SK-N-SH (cell line): Measurements from ENCODE around the gene SAMD4A. TPM values are rescaled to one million over a fixed set of nuclear protein-coding genes. Genes with fewer than 3 reads are reported as not detected.

Source experiments
- CTCF ChIA-PET: fragments of 300-600, 350-600 bp; formaldehyde crosslinking; extraction: SDS; loops from one replicate; lab custom pipeline; 2021; lab: Yijun Ruan, JAX
- POLR2A ChIA-PET: fragments of 350-600 bp; sonication (Branson Sonifier 250); formaldehyde crosslinking; extraction: SDS; loops from one replicate; lab custom pipeline; 2020; ENCODE audit warnings: antibody characterized with exemption, inconsistent platforms; lab: Yijun Ruan, JAX
- DNase-seq: peaks from one replicate; pipeline ENCODE4 v3.0.0; 2012
- H2AFZ ChIP-seq: fragments of 200-600 bp; sonication (generic); 2 replicates; pipeline ENCODE4 v1.8.1; 2016; ENCODE audit warnings: antibody characterized with exemption, mild to moderate bottlenecking, low read depth
- H3F3A ChIP-seq: fragments of 200-600 bp; sonication (generic); replicated peaks from 2 replicates; pipeline ENCODE3; 2016; ENCODE audit warnings: antibody characterized with exemption, mild to moderate bottlenecking; ENCODE audit not compliant: insufficient read depth
- H3K27ac ChIP-seq, 2 experiments: fragments of 200-500 bp in 1 of 2; fragments of 200-600 bp in 1 of 2; sonication (Bioruptor generic) in 1 of 2; sonication (generic), shearing (Covaris generic) in 1 of 2; 2 replicates each; pipeline versions ENCODE4 v1.5.1 to v1.6.1; 2014 to 2016; ENCODE audit warnings: low read depth in 2 of 2, inconsistent platforms in 1 of 2, low read length in 1 of 2, mild to moderate bottlenecking in 1 of 2, mixed read lengths in 1 of 2
- H3K27me3 ChIP-seq: fragments of 200-600 bp; sonication (generic), shearing (Covaris generic); 2 replicates; pipeline ENCODE4 v1.6.1; 2016; ENCODE audit warnings: mixed run types; ENCODE audit not compliant: insufficient read depth
- H3K36me3 ChIP-seq, 2 experiments: fragments of 200-500 bp in 1 of 2; fragments of 200-600 bp in 1 of 2; sonication (Bioruptor generic) in 1 of 2; sonication (generic) in 1 of 2; replicated peaks in 1 of 2; 2 replicates each; pipeline versions ENCODE3 to v1.5.1; 2014 to 2016; ENCODE audit warnings: low read length in 1 of 2, mild to moderate bottlenecking in 1 of 2; ENCODE audit not compliant: insufficient read depth in 2 of 2, control insufficient read depth in 1 of 2
- H3K4me1 ChIP-seq, 2 experiments: fragments of 200-500 bp in 1 of 2; fragments of 200-600 bp in 1 of 2; sonication (Bioruptor generic) in 1 of 2; sonication (generic), shearing (Covaris generic) in 1 of 2; 2 replicates each; pipeline versions ENCODE4 v1.5.1 to v1.6.1; 2014 to 2016; ENCODE audit warnings: low read depth in 1 of 2, low read length in 1 of 2, mixed run types in 1 of 2; ENCODE audit not compliant: insufficient read depth in 2 of 2, control insufficient read depth in 1 of 2
- H3K4me2 ChIP-seq: fragments of 200-600 bp; sonication (generic), shearing (Covaris generic); 2 replicates; pipeline ENCODE4 v1.6.1; 2017; ENCODE audit warnings: mixed run types
- H3K4me3 ChIP-seq, 2 experiments: fragments of 200-500 bp in 1 of 2; fragments of 200-600 bp in 1 of 2; sonication (Bioruptor generic) in 1 of 2; sonication (generic), shearing (Covaris generic) in 1 of 2; 2 replicates each; pipeline versions ENCODE4 v1.5.1 to v1.8.1; 2014 to 2016; ENCODE audit warnings: low read depth in 2 of 2, inconsistent platforms in 1 of 2, low read length in 1 of 2, mild to moderate bottlenecking in 1 of 2, mixed read lengths in 1 of 2, moderate library complexity in 1 of 2
- H3K79me2 ChIP-seq: fragments of 200-600 bp; sonication (generic); 2 replicates; pipeline ENCODE4 v1.8.1; 2017; ENCODE audit warnings: mild to moderate bottlenecking; ENCODE audit not compliant: insufficient read depth
- H3K9ac ChIP-seq: fragments of 200-600 bp; sonication (generic); 2 replicates; pipeline ENCODE4 v1.6.1; 2017; ENCODE audit warnings: mixed run types
- H3K9me2 ChIP-seq: fragments of 200-600 bp; sonication (generic); 2 replicates; pipeline ENCODE4 v1.6.1; 2017; ENCODE audit warnings: mixed run types
- H3K9me3 ChIP-seq: fragments of 200-600 bp; sonication (generic); 2 replicates; pipeline ENCODE4 v1.6.1; 2017; ENCODE audit warnings: mixed run types, mild to moderate bottlenecking, moderate library complexity
- H4K20me1 ChIP-seq: fragments of 200-600 bp; sonication (generic); 2 replicates; pipeline ENCODE4 v1.6.1; 2017; ENCODE audit warnings: mild to moderate bottlenecking, mixed run types; ENCODE audit not compliant: insufficient read depth
- FOXJ3 ChIP-seq: sonication (generic); formaldehyde crosslinking; IDR thresholded peaks from 2 replicates; pipeline ENCODE4 v1.5.1; 2020; ENCODE audit warnings: mild to moderate bottlenecking, missing genetic modification reagents
- GABPA ChIP-seq: IDR thresholded peaks from 2 replicates; pipeline ENCODE4 v1.4.0; 2012; ENCODE audit warnings: low read depth, mild to moderate bottlenecking
- JUND ChIP-seq: IDR thresholded peaks from 2 replicates; pipeline ENCODE4 v1.4.0; 2012
- MEF2A ChIP-seq: IDR thresholded peaks from 2 replicates; pipeline ENCODE4 v1.4.0; 2012; ENCODE audit warnings: low read depth, borderline replicate concordance
- NFIC ChIP-seq: IDR thresholded peaks from 2 replicates; pipeline ENCODE4 v1.4.0; 2012; ENCODE audit warnings: borderline replicate concordance
- RAD21 ChIP-seq: IDR thresholded peaks from 2 replicates; pipeline ENCODE4 v1.6.1; 2012; ENCODE audit warnings: mild to moderate bottlenecking, low read length
- REST ChIP-seq: IDR thresholded peaks from 2 replicates; pipeline ENCODE4 v1.6.1; 2012; ENCODE audit warnings: mild to moderate bottlenecking, low read depth, low read length, moderate library complexity
- SIN3A ChIP-seq: IDR thresholded peaks from 2 replicates; pipeline ENCODE4 v1.6.1; 2012; ENCODE audit warnings: low read depth, mild to moderate bottlenecking, low read length, moderate library complexity, borderline replicate concordance
- SMC3 ChIP-seq: IDR thresholded peaks from 2 replicates; pipeline ENCODE4 v1.6.1; 2012; ENCODE audit warnings: low read depth, low read length, improper control_type of control experiment
- TAF1 ChIP-seq: IDR thresholded peaks from 2 replicates; pipeline ENCODE4 v1.6.1; 2012; ENCODE audit warnings: low read depth, mild to moderate bottlenecking, low read length, moderate library complexity, borderline replicate concordance
- USF2 ChIP-seq: fragments of 150-350 bp; IDR thresholded peaks from 2 replicates; pipeline ENCODE4 v1.6.1; 2017; ENCODE audit warnings: antibody characterized with exemption, low read length, low read depth, borderline replicate concordance
- ZBTB33 ChIP-seq: IDR thresholded peaks from 2 replicates; pipeline ENCODE4 v1.4.0; 2012; ENCODE audit warnings: low read depth, borderline replicate concordance
- WGBS: methylation state at CpG from one replicate; pipeline ENCODE4 v1.1.6; 2017; ENCODE audit warnings: low lambda C conversion rate; 5-methylcytosine and 5-hydroxymethylcytosine counted together
- polyA plus RNA-seq, 3 experiments: library from polyadenylated mRNA; depleted of rRNA; stranded (reverse); fragments of >200 nt; gene quantifications; 2 replicates each; pipeline ENCODE4 v1.2.3, GENCODE V29; 2012

Gene SAMD4A
- polyA plus RNA-seq, 1 of the 3 experiments (the other 2 are of a cell fraction) = 5.0 TPM

- Histone ChIP-seq H2AFZ (no peak overlapping the region), H3K27me3 (no peaks in the 10 kb centered on the region), H3K4me3 (no peak overlapping the region), H3K4me1 (peaks cover 8 to 18% of the 10 kb centered on the region in 2 experiments; a peak in 3 of 4 replicates), H3K4me2 (no peak overlapping the region), H4K20me1 (peaks cover 55% of the 10 kb centered on the region; the same call in 1 of the 2 replicates), H3K9me2 (no peaks in the 10 kb centered on the region), H3K9me3 (no peaks in the 10 kb centered on the region), H3K9ac (no peak overlapping the region), H3K27ac (no peak overlapping the region), H3K36me3 (peaks cover 0 to 10% of the 10 kb centered on the region in 2 experiments), H3K79me2 (peaks cover 98% of the 10 kb centered on the region)
- POLR2A ChIA-PET = no interaction called here
- CTCF ChIA-PET = interaction anchor here (1.1 kb wide), 1 partner anchor 21 kb away, joined by 3 read pairs; no protein-coding TSS in a partner anchor
- no peak for DNase-seq
- no peak for TF ChIP-seq SIN3A
- no peak for TF ChIP-seq GABPA
- TF ChIP-seq TAF1 = no peak
- TF ChIP-seq RAD21 = no peak
- TF ChIP-seq USF2 = no peak
- no peak for TF ChIP-seq ZBTB33
- no peak for TF ChIP-seq FOXJ3 (CRISPR knock-in tag)
- TF ChIP-seq SMC3 = no peak
- TF ChIP-seq JUND = no peak
- TF ChIP-seq REST = no peak
- no peak for TF ChIP-seq NFIC
- TF ChIP-seq MEF2A = no peak
- TF ChIP-seq, all 33 proteins: peak for 0
- peaks cover 12% of the 10 kb centered on the region for H3F3A ChIP-seq
- WGBS = 87% methylated on average over 4 of the region's 4 CpGs
These were observed 66.1 kb downstream of the SAMD4A start for GRCh38 chr14:54633076-54633475.
